Measurements from ENCODE around the gene CNPY1.

DNA sequence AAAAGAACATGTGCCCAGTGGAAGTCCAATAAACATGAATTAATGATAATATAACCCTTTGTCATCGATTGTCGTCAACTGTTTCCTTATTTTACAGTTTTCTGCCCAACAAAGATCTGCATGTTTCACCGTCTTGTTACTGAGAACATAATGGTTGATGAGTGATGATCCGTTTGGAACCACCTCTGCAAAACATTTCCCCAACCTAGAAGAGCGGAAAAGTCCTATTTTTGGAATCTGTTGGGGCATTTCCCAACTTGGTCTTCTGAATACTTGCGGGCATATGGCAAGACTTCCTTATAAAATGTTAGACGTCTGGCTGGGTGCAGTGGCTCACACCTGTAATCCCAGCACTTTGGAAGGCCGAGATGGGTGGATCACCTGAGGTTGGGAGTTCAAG, 32.1 kb downstream of the CNPY1 start:
- TF ChIP-seq, protein P1, sequence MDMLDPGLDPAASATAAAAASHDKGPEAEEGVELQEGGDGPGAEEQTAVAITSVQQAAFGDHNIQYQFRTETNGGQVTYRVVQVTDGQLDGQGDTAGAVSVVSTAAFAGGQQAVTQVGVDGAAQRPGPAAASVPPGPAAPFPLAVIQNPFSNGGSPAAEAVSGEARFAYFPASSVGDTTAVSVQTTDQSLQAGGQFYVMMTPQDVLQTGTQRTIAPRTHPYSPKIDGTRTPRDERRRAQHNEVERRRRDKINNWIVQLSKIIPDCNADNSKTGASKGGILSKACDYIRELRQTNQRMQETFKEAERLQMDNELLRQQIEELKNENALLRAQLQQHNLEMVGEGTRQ (IDR thresholded peaks at IDR 0.05), result no peak
- TF ChIP-seq, protein P2, sequence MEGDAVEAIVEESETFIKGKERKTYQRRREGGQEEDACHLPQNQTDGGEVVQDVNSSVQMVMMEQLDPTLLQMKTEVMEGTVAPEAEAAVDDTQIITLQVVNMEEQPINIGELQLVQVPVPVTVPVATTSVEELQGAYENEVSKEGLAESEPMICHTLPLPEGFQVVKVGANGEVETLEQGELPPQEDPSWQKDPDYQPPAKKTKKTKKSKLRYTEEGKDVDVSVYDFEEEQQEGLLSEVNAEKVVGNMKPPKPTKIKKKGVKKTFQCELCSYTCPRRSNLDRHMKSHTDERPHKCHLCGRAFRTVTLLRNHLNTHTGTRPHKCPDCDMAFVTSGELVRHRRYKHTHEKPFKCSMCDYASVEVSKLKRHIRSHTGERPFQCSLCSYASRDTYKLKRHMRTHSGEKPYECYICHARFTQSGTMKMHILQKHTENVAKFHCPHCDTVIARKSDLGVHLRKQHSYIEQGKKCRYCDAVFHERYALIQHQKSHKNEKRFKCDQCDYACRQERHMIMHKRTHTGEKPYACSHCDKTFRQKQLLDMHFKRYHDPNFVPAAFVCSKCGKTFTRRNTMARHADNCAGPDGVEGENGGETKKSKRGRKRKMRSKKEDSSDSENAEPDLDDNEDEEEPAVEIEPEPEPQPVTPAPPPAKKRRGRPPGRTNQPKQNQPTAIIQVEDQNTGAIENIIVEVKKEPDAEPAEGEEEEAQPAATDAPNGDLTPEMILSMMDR (IDR thresholded peaks at IDR 0.05), result no peak
- no peak for TF ChIP-seq CBX8 (IDR thresholded peaks at IDR 0.05)
- TF ChIP-seq, protein P3, sequence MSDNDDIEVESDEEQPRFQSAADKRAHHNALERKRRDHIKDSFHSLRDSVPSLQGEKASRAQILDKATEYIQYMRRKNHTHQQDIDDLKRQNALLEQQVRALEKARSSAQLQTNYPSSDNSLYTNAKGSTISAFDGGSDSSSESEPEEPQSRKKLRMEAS (IDR thresholded peaks at IDR 0.05), result no peak
- TF ChIP-seq POLR2A (IDR thresholded peaks at IDR 0.05; ENCODE audit: low read length), result no peak
- no peak for TF ChIP-seq KDM5A (IDR thresholded peaks at IDR 0.05)
- no peak for TF ChIP-seq MAFK (IDR thresholded peaks at IDR 0.05; ENCODE audit: partially characterized antibody)
